GM10266 (cell line): ENCODE results near the gene NELFCD.

Experiments
- DNase-seq: peaks from one replicate; pipeline ENCODE4 v3.0.0; 2012; ENCODE audit errors: extremely low spot score
- TF ChIP-seq, protein P1 (sequence below): IDR thresholded peaks from 2 replicates; pipeline ENCODE4 v1.5.1; 2012; ENCODE audit warnings: mild to moderate bottlenecking, low read depth; ENCODE audit not compliant: control insufficient read depth, insufficient read depth; ENCODE audit errors: missing control alignments

The NELFCD gene

DNA sequence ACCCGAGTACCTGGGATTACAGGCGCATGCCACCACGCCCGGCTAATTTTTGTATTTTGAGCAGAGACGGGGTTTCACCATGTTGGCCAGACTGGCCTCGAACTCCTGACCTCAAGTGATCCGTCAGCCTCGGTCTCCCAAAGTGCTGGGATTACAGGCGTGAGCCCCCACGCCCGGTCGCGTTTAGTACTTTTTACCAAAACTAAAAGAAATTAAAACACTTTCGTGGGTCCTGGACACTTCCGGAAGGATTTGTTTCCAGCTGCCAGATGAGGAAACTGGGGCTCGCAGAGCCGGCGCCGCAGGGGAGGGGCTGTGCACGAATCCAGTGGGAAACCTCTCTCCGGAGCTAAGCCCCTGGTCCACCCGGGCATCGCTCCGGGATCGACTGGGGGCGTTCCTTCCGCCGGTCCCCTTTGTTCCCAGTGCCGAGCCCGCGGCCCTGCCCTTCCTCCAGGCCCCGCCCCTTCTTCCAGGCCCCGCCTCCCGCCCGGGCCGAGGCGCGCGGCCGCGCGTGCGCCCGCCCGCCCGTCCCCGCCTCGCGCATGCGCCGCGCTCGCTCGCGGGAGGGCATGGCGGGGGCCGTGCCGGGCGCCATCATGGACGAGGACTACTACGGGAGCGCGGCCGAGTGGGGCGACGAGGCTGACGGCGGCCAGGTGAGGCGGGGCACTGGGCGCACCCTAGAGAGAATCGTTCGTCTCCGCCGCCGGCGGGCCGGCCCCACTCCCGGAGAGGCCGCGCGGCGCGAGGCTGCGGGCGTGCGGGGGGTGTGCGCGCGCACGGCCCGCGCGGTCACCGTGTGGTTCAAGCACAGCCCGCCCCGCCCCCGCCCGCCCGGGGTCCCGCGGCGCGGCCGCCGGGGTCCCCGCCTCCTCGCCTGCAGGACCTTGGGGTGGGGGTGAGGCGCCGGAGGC is at the start of gene NELFCD:
Gene NELFCD (plus strand): TSS at position 546 of the 917 bp plus-strand sequence. CDS start 54 bp downstream, at position 600.
- peak; percentile 99 for DNase-seq
- TF ChIP-seq, protein P1, sequence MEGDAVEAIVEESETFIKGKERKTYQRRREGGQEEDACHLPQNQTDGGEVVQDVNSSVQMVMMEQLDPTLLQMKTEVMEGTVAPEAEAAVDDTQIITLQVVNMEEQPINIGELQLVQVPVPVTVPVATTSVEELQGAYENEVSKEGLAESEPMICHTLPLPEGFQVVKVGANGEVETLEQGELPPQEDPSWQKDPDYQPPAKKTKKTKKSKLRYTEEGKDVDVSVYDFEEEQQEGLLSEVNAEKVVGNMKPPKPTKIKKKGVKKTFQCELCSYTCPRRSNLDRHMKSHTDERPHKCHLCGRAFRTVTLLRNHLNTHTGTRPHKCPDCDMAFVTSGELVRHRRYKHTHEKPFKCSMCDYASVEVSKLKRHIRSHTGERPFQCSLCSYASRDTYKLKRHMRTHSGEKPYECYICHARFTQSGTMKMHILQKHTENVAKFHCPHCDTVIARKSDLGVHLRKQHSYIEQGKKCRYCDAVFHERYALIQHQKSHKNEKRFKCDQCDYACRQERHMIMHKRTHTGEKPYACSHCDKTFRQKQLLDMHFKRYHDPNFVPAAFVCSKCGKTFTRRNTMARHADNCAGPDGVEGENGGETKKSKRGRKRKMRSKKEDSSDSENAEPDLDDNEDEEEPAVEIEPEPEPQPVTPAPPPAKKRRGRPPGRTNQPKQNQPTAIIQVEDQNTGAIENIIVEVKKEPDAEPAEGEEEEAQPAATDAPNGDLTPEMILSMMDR = no peak

DNA sequence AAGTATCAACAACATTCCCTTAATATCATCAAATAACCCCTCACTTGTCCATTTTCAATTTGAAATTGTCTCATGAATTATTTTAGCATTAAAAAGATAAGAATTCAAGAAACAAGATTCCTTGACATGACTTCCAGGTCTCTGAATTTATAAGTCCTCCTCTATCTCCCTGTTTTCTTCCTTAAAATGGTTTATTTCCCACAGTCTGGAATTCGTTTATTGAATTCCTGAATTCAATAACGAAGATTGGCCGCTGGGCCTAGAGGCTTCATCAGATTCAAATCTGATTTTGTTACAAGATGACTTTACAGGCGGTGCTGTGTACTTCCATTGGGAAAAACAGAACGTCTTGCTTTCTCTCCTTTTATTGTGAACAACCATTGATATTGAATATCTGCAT is 48.9 kb upstream of the NELFCD start:
- DNase-seq = no peak
- TF ChIP-seq, protein P1 = no peak

GRCh38 chr20:58938078-58938477 is 43.0 kb upstream of the NELFCD start:
- DNase-seq = no peak
- TF ChIP-seq, protein P1 = no peak

GRCh38 chr20:58938541-58938940 is 42.5 kb upstream of the NELFCD start:
- DNase-seq = no peak
- TF ChIP-seq, protein P1 = no peak

GRCh38 chr20:58941471-58941870 is 39.6 kb upstream of the NELFCD start:
- no peak for DNase-seq
- TF ChIP-seq, protein P1 = no peak

DNA sequence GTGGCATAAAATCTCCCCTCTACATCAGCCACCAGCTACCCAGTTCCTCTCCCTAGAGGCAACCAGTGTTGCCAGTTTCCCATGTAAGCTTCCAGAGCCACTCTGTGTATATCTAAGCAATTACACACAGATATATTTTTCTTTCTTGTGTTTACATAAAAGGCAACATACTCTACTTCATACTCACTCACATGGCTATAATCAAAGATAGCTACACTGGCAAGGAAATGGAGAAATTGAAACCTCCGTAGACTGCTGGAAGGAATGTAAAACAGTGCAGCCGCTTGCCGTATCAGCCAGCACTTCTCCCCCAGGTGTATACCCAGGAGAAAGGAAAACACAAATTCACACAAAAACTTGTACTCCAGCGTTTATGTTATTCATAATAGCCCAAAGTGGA is 38.5 kb upstream of the NELFCD start:
- TF ChIP-seq, protein P1 = no peak

GRCh38 chr20:58944610-58945009 is 36.4 kb upstream of the NELFCD start:
- no peak for DNase-seq
- TF ChIP-seq, protein P1 = no peak

More for the DNA sequence above, 38.5 kb upstream of the NELFCD start:
- DNase-seq = no peak
